Stimulated activated CD4-positive, alpha-beta T cell treated with anti-CD3 and anti-CD28 coated beads, Interleukin-1b, Interleukin-23, amount 100 ng/mL, for 48 hours (primary cell): ENCODE measurements around the gene NRXN3.

Experiments used
- DNase-seq: peaks from one replicate; pipeline ENCODE4 v3.0.0-alpha.2; 2020

The NRXN3 gene

DNA sequence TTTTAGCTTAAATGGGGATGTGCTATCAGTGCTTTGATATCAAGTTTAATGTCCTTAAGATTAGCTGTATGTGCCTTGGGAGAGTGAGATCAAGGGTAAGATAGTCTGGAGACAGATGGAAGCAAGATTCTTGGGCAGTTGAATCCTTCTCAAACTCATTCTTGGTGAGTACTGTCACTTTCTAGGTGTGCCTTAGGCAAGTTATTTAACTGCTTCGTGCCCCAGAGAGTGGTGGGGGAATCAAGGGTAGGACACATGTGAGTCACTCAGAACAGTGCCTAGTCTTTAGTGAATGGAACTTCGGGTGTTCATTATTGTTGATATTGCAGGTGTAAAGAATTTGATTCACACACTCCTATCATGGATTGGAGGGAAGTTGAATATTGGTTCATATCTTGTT lies 1237.4 kb downstream of the NRXN3 start:
- DNase-seq = no peak

DNA sequence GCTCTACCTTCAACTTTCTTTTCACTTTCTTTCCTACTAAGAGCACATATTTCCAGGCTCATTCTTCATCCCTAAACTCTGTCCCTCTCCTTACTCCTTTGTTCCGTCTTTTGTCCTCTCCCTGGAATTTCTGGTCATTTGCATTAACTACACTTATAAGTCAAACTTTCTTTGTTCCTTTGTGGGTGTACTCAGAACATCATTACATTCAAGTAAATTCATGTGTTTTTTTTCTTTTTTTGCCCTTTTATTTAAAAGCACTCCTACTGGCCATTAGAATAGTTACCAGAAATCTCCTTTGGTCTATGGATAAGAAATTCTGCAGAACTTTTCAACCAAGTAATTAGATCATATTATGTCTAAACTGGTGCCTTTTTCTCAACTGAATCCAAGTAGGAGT lies 1238.5 kb downstream of the NRXN3 start:
- no peak for DNase-seq

DNA sequence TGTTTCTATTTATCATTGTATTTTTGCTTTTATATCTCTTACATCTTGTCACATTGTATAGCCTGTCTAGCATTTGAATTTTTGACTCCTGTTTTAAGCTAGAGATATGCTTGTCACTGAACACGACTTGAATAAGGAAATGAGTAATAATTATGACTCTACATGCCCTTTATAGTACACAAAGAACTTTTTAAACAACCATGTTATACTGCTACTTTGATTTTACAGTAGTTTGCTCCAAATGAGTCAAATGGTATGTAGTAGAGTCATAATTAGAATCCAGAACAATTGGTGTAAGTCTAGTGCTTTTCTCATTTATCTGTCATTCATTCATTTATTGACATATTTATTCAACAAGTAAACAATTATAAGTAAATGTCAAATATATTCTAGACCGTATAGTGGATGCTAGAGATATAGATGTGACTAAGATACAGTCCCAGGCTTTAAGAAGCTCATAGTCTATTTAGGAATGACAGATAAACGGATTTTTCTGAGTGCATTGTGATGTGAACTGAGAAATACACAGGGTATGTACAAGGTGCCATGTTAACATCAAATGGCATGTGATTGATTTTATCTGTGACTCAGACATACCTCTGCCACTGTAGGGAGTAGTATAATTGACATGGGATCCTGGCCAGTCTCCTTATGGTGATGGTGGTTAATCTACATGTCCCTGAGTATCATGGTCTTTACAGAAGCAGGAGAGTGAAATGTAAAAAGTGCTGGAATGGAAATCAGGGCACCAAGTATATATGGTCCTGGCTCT lies 1241.4 kb downstream of the NRXN3 start:
- DNase-seq = no peak

DNA sequence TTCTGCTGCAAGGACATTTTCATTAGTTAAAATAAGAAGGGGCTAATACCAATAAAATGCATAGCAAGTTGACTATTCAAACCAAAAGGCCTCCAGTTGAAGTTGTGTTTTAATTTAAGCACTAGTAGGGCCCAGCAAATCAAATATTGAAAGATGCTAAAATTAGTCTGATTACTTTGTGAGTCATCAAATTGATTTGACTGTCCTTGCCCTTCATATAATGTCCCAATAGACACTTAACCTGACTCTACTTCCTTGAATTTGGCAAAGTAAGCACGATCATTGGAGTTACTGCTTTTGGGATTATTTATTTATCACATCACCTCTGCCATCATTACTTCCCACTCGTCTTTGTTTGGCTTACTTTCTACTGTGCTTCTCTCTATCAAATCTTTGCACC lies 1242.6 kb downstream of the NRXN3 start:
- DNase-seq = no peak

GRCh38 chr14:79413734-79414428 lies 1243.7 kb downstream of the NRXN3 start:
- no peak for DNase-seq

DNA sequence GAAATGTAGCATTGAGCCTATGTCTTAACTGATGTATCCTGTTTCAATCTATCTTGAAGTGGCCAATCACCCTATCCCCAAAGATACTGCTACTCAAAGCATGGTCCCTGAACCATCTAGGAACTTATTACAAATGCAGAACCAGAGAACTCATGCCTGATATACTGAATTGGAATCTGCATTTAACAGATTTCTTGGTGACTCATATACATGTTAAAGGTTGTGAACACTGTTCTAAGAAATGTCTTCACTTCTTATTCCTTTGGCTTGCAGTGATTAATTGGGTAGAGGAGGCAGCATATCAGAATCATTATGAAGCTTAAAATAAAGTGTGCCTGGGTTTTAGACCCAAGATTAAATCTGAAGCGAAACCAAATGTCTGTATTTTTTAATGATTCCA lies 1245.6 kb downstream of the NRXN3 start:
- no peak for DNase-seq

- no peak for DNase-seq
Observed at GRCh38 chr14:79417961-79418360, 1247.8 kb downstream of the NRXN3 start.

DNA sequence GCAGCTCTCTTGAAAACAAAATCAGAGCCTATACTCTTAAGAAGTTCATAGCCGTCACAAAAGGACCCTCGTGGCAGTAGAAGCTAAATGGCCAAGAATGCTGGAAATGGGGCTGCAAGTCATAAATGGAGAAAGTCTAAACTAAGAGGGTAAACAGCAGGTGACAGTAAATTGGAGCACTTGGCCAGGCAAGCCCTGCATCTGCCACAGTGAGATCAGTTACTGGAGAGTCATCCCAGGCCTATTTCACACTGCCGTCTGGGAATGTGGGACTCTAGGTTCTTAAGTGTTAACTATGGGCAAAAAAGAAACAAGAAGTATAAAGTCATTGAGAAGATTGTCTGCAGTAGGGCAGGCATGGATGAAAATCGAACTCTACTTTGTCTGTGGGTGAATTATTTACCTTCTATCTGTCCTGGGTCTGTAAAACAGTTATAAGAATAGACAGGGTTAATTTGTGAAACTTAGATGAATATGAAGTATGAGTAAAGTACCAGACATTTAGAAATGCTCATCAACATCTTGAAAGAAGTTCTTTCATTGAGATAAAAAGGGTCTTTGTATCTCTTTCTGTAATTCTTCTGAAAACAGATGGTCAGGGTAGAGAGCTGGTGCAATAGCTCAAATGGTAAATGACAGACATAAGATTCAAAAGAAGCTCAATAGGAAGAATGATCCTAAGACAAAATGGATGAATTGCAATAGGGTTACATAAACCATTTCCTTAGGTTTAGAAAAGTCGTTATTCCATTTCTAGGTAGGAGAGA lies 1248.7 kb downstream of the NRXN3 start:
- DNase-seq = no peak

GRCh38 chr14:79419571-79420327 lies 1249.6 kb downstream of the NRXN3 start:
- DNase-seq = no peak

GRCh38 chr14:79420725-79421124 lies 1250.6 kb downstream of the NRXN3 start:
- no peak for DNase-seq

- DNase-seq = no peak
Observed at GRCh38 chr14:79421811-79422210, 1251.6 kb downstream of the NRXN3 start.

GRCh38 chr14:79424462-79424861 lies 1254.3 kb downstream of the NRXN3 start:
- no peak for DNase-seq

DNA sequence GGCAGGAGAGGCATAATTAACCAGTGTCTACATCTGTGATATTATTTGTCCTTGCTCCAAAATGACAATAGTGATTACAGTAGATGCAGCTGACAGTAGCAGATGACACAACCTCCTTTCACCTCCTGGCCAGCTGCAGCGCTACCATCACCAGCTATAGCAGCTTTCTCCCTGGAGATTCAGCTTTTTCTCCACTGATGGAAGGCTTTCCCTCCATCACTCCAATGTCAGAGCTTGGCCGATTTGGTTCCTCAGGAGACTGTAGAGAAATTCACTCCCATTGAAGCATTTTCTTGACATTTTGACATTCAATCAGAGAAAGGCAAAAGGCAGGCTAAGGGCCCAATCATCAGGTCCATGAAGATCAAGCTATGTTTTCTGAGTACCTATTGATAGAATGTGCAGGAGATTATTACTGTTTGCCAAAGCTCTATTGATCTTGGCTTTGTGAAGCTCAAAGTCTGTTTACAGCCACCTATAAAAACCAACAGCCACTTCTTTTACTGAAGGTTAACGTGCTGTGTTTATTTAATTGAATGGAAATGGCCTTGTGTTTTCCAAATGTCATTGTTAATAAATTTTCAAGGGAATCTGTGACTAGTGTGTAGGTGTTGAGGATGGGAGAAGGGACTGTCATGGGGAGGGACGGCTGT lies 1256.1 kb downstream of the NRXN3 start:
- DNase-seq = no peak

DNA sequence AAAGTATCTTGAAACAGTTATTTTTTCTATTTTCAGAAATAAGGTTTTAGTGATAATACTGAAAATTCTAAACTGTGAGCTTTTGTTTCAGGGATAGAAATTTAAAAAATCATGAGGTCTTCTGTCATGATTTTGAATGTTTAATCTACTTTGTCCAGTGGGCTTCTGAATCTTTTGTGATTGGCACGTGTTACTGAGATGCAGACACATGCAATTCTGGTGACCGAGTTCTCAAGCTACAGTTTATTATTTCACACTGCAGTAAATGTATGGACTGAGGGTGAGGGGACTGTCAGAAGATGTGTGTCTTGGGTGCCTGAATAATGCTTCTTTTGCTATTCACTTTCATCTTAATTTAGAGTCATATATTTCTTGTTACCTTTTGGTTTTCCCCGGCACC lies 1262.5 kb downstream of the NRXN3 start:
- no peak for DNase-seq

GRCh38 chr14:79436335-79436734 lies 1266.2 kb downstream of the NRXN3 start:
- DNase-seq = no peak

DNA sequence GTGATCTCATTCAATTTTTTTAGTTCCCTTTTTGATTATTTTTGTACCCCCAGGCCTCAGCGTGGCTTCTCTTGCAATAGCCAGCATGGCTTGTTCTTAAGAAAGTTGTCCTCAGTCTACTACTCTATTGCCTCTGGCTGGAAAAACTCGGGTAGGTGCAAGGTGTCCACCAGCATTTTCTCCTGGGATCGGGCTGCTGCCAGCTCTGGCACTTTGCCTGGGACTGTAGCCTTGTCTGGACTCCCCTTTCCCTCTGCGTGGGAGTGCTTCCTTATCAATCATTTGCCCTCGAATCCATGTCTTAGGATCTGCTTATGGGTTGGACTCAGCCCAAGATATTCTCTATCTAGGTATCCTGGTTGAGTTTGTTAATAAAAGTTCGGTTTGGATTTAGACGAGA lies 1267.8 kb downstream of the NRXN3 start:
- no peak for DNase-seq

GRCh38 chr14:79438696-79439342 lies 1268.6 kb downstream of the NRXN3 start:
- no peak for DNase-seq

GRCh38 chr14:79442786-79443185 lies 1272.6 kb downstream of the NRXN3 start:
- DNase-seq = no peak

DNA sequence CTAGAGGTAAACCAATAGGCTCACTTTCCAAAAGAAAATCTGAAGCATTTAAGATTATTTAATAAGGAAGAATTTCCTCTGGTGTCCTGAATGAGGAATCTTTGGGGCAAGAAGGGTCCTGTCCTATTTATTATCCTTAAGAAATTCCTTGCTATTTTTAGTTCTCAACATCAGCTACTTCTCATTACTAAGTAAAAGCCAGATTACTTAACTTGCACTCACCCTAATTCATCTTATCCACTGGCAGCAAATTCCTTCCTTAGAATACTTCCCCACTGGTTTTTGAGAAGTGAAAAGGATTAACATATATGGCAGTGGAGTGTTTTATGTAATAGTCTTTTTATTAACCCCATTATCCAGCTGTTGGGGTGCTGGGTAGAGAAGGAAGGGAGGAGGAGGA lies 1273.4 kb downstream of the NRXN3 start:
- DNase-seq = no peak

DNA sequence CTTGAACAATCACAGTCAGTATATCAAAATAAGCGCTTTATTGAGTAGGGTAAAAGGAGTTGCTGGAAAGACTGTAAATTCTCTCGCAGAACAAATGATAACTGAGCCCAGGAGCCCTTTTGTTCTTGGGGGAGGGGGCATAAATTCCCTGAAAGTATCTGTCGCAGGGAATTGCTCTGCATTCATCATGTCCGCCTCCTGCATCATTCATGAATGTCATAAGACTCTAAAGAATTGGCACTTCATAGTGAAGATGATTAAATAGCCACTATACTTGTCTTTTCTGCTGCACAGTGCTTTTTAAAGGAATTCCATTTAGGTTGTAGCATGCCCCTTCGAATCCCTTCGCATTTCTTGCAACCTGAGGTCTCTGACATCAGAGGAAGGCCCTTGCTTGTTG lies 1278.8 kb downstream of the NRXN3 start:
- DNase-seq = no peak

DNA sequence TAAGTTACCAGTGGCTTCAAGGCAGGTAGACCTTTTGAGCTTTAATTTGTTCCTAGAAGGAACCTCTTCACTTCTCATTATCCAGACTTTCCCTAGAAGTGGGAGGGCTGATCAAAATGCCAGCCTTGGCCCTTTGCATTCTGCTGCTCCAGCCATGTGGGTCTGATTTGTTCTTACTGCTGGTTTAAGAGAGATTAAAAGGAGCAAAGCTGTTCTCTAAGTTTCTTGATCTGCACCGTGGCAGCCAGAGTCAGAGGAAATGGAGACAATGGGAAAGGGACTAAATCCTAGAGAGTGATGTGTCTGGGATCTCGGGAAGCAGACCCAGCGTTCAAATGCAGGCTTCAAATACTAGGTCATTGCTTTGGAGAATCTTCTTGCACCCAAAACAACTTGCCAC lies 1281.4 kb downstream of the NRXN3 start:
- DNase-seq = no peak

- DNase-seq = no peak
Observed at GRCh38 chr14:79453276-79453675, 1283.1 kb downstream of the NRXN3 start.
